GM21447 (cell line): ENCODE data around the gene MSH4.
"Not testable (repeated sequence)": the region's sequence is repeated elsewhere in the genome, so short reads cannot be mapped to it uniquely, and the experiment has no call there.

Experiments used
- ATAC-seq: cut with Tn5 transposase; IDR thresholded peaks from one replicate; pipeline ENCODE4 v1.9.1; 2021; ENCODE audit not compliant: unreplicated experiment

MSH4 gene

GRCh38 chr1:75922698-75923097 lies 126.0 kb downstream of the MSH4 start:
- ATAC-seq, result no peak

- ATAC-seq, result no peak
Measured at GRCh38 chr1:75932304-75932703, 135.6 kb downstream of the MSH4 start, which contains the start of gene ASB17. TSS of gene ASB17 (minus strand) at chr1:75932404. CDS start at chr1:75932291, 113 bp downstream.

- ATAC-seq, result no peak
Measured at GRCh38 chr1:75937034-75937433, 140.4 kb downstream of the MSH4 start.

GRCh38 chr1:75943037-75943436 lies 146.4 kb downstream of the MSH4 start:
- ATAC-seq, result not testable (repeated sequence)

GRCh38 chr1:75950176-75950575 lies 153.5 kb downstream of the MSH4 start:
- ATAC-seq, result no peak

- ATAC-seq, result no peak
Measured at GRCh38 chr1:75952016-75952415, 155.3 kb downstream of the MSH4 start.

- ATAC-seq, result no peak
Measured at GRCh38 chr1:75953461-75953860, 156.8 kb downstream of the MSH4 start.

- no peak for ATAC-seq
Measured at GRCh38 chr1:75954586-75954985, 157.9 kb downstream of the MSH4 start.
